ENCODE measurements around the gene RPAP2.

The RPAP2 gene

GRCh38 chr1:92444351-92444750, 145.5 kb downstream of the RPAP2 start:
- POLR2A ChIA-PET, result no interaction called here

GRCh38 chr1:92445865-92446264, 147.0 kb downstream of the RPAP2 start:
- Histone ChIP-seq H3K4me3 (ENCODE audit: low read depth, low read length) (no peak overlapping the region), H3K27ac (ENCODE audit: extremely low read depth, low read depth, low read length) (no peak overlapping the region), H3K36me3 (ENCODE audit: control insufficient read depth in 2 of 2, insufficient read depth in 1 of 2, low read length in 2 of 2) (no peaks in the 10 kb centered on the region), H3K4me1 (ENCODE audit: control insufficient read depth, insufficient read depth, low read length) (no peaks in the 10 kb centered on the region), H3K9me3 (ENCODE audit: control insufficient read depth, insufficient read depth, low read depth, low read length) (no peaks in the 10 kb centered on the region)
- ChIA-PET POLR2A (interaction anchor here (0.8 kb wide), 1 partner anchor 19 kb away, joined by 4 read pairs; no protein-coding TSS in a partner anchor), CTCF (interaction anchor here (0.7 to 1.0 kb wide), 2 partner anchors 19 to 150 kb away, joined by 3 to 9 read pairs; no protein-coding TSS in a partner anchor)
- peak; percentile 95 for TF ChIP-seq PRDM1 (tag by site-specific recombination; IDR thresholded peaks at IDR 0.05)
- TF ChIP-seq ZNF148 (tag by site-specific recombination; IDR thresholded peaks at IDR 0.05; ENCODE audit: borderline replicate concordance), result no peak
- peak; percentile 43 for TF ChIP-seq ZNF366 (tag by site-specific recombination; conservative IDR thresholded peaks at IDR 0.05)
- no peak for TF ChIP-seq ZNF623 (tag by site-specific recombination; IDR thresholded peaks at IDR 0.05)
- no peak for TF ChIP-seq REPIN1 (tag by site-specific recombination; IDR thresholded peaks at IDR 0.05; ENCODE audit: low read depth)
- TF ChIP-seq ZBTB7A (tag by site-specific recombination; IDR thresholded peaks at IDR 0.05; ENCODE audit: low read depth), result no peak
- no peak for TF ChIP-seq RBAK (tag by site-specific recombination; IDR thresholded peaks at IDR 0.05)
- TF ChIP-seq ZNF10 (tag by site-specific recombination; IDR thresholded peaks at IDR 0.05), result no peak

More at GRCh38 chr1:92444351-92444750, 145.5 kb downstream of the RPAP2 start:
- Histone ChIP-seq H3K36me3 (ENCODE audit: control insufficient read depth in 2 of 2, insufficient read depth in 1 of 2, low read length in 2 of 2) (no peaks in the 10 kb centered on the region), H3K4me1 (ENCODE audit: control insufficient read depth, insufficient read depth, low read length) (no peaks in the 10 kb centered on the region), H3K27ac (ENCODE audit: extremely low read depth, low read depth, low read length) (no peak overlapping the region), H3K4me3 (ENCODE audit: low read depth, low read length) (no peak overlapping the region), H3K9me3 (ENCODE audit: control insufficient read depth, insufficient read depth, low read depth, low read length) (no peaks in the 10 kb centered on the region)
- CTCF ChIA-PET, result no interaction called here
- TF ChIP-seq ZBTB17 (tag by site-specific recombination; IDR thresholded peaks at IDR 0.05) (0 out of 2 replicates have a peak, but pooled peaks have one; percentile 22), ZBTB7A (tag by site-specific recombination; IDR thresholded peaks at IDR 0.05; ENCODE audit: low read depth) (no peak), ZNF169 (tag by site-specific recombination; IDR thresholded peaks at IDR 0.05) (no peak), ZNF335 (tag by site-specific recombination; conservative IDR thresholded peaks at IDR 0.05) (peak; percentile 81), ZNF24 (tag by site-specific recombination; IDR thresholded peaks at IDR 0.05) (no peak), ZNF549 (tag by site-specific recombination; IDR thresholded peaks at IDR 0.05) (no peak)

GRCh38 chr1:92446546-92446945, 147.7 kb downstream of the RPAP2 start:
- H3K4me3 ChIP-seq (ENCODE audit: low read depth, low read length), result no peak overlapping the region
- POLR2A ChIA-PET, result interaction anchor here (0.6 to 0.8 kb wide), 2 partner anchors 19 to 488 kb away, joined by 3 to 4 read pairs; no protein-coding TSS in a partner anchor

More at GRCh38 chr1:92446546-92446945, 147.7 kb downstream of the RPAP2 start:
- Histone ChIP-seq H3K4me1 (ENCODE audit: control insufficient read depth, insufficient read depth, low read length) (no peaks in the 10 kb centered on the region), H3K27ac (ENCODE audit: extremely low read depth, low read depth, low read length) (no peak overlapping the region), H3K36me3 (ENCODE audit: control insufficient read depth in 2 of 2, insufficient read depth in 1 of 2, low read length in 2 of 2) (no peaks in the 10 kb centered on the region), H3K9me3 (ENCODE audit: control insufficient read depth, insufficient read depth, low read depth, low read length) (no peaks in the 10 kb centered on the region)
- TF ChIP-seq ZNF280C (tag by site-specific recombination; IDR thresholded peaks at IDR 0.05) (no peak), ZNF670 (tag by site-specific recombination; IDR thresholded peaks at IDR 0.05; ENCODE audit: low read depth) (no peak), SP7 (tag by site-specific recombination; IDR thresholded peaks at IDR 0.05) (no peak), ZNF239 (tag by site-specific recombination; IDR thresholded peaks at IDR 0.05) (no peak), ZNF292 (tag by site-specific recombination; IDR thresholded peaks at IDR 0.05; ENCODE audit: borderline replicate concordance, low read depth) (no peak), FEZF1 (tag by site-specific recombination; IDR thresholded peaks at IDR 0.05) (no peak), ZNF211 (tag by site-specific recombination; IDR thresholded peaks at IDR 0.05; ENCODE audit: low read depth) (no peak), ZNF843 (tag by site-specific recombination; IDR thresholded peaks at IDR 0.05) (no peak), ZNF544 (tag by site-specific recombination; IDR thresholded peaks at IDR 0.05) (no peak), ZNF133 (tag by site-specific recombination; IDR thresholded peaks at IDR 0.05) (no peak)
- CTCF ChIA-PET, result no interaction called here

Measured in HEK293 (cell line).